K562 (cell line): ENCODE data around the gene CACNA1S. TPM values are rescaled to one million over a fixed set of nuclear protein-coding genes. Genes with fewer than 3 reads are reported as not detected.
A peak's percentile ranks its signal among the peaks of the same experiment; 100 is the strongest.

Source experiments
- ARID4B ChIP-seq: sonication (generic); formaldehyde crosslinking; IDR thresholded peaks from 2 replicates; pipeline ENCODE4 v1.8.0; 2022; ENCODE audit warnings: mild to moderate bottlenecking, missing genetic modification reagents
- ATF1 ChIP-seq, 2 experiments: fragments of 450-650 bp in 1 of 2; IDR thresholded peaks; 2 replicates each; pipeline ENCODE4 v1.6.1; 2016; ENCODE audit warnings: missing compliant biosample characterization in 1 of 2, missing genetic modification characterization in 1 of 2
- EHMT2 ChIP-seq: fragments of 450-650 bp; IDR thresholded peaks from 2 replicates; pipeline ENCODE4 v1.6.1; 2018; ENCODE audit warnings: antibody characterized with exemption
- FOXK2 ChIP-seq, 2 experiments: fragments of 450-650 bp; IDR thresholded peaks in 1 of 2; conservative IDR thresholded peaks in 1 of 2; 2 replicates each; pipeline ENCODE4 v1.6.1; 2016; ENCODE audit warnings: low read depth in 2 of 2, mild to moderate bottlenecking in 1 of 2
- GTF2E2 ChIP-seq: fragments of 200-800 bp; sonication (Bioruptor generic); IDR thresholded peaks from 2 replicates; pipeline ENCODE4 v1.6.1; 2016; ENCODE audit warnings: missing genetic modification characterization, missing compliant biosample characterization
- HDGF ChIP-seq: fragments of 450-650 bp; IDR thresholded peaks from 2 replicates; pipeline ENCODE4 v1.6.1; 2016
- KHSRP ChIP-seq: fragments of 450-650 bp; IDR thresholded peaks from 2 replicates; pipeline ENCODE4 v1.6.1; 2017
- MAFG ChIP-seq: fragments of 450-650 bp; conservative IDR thresholded peaks from 2 replicates; pipeline ENCODE4 v1.6.1; 2016; ENCODE audit warnings: missing genetic modification characterization, missing compliant biosample characterization
- MYNN ChIP-seq, 2 experiments: sonication (generic); formaldehyde crosslinking in 1 of 2; IDR thresholded peaks; 2 replicates each; pipeline versions ENCODE4 v1.5.0 to v1.6.1; 2016 to 2020; ENCODE audit warnings: antibody characterized with exemption in 1 of 2, missing genetic modification reagents in 1 of 2
- RAD21 ChIP-seq, 2 experiments: fragments of 250-450 bp in 1 of 2; fragments of 450-650 bp in 1 of 2; sonication (Bioruptor Pico) in 1 of 2; formaldehyde crosslinking in 1 of 2; IDR thresholded peaks in 1 of 2; conservative IDR thresholded peaks in 1 of 2; 2 replicates each; pipeline versions ENCODE4 v1.4.0 to v1.8.0; 2020 to 2022; ENCODE audit warnings: mild to moderate bottlenecking in 2 of 2, moderate library complexity in 1 of 2
- RBM14 ChIP-seq: fragments of 200-400 bp; formaldehyde crosslinking; IDR thresholded peaks from 2 replicates; pipeline ENCODE4 v1.6.1; 2018; ENCODE audit warnings: low read depth, mild to moderate bottlenecking, low read length, moderate library complexity, borderline replicate concordance; ENCODE audit not compliant: insufficient read depth
- SAFB ChIP-seq: fragments of 200-400 bp; formaldehyde crosslinking; IDR thresholded peaks from 2 replicates; pipeline ENCODE4 v1.6.1; 2017; ENCODE audit warnings: low read depth, low read length, borderline replicate concordance
- VEZF1 ChIP-seq: fragments of 200-800 bp; sonication (Bioruptor generic); IDR thresholded peaks from 2 replicates; pipeline ENCODE4 v1.6.1; 2017; ENCODE audit warnings: missing genetic modification characterization, missing compliant biosample characterization
- ZNF232 ChIP-seq: sonication (generic); formaldehyde crosslinking; IDR thresholded peaks from 2 replicates; pipeline ENCODE4 v1.8.0; 2022; ENCODE audit warnings: mild to moderate bottlenecking, missing genetic modification reagents
- ZNF592 ChIP-seq: fragments of 450-650 bp; IDR thresholded peaks from 2 replicates; pipeline ENCODE4 v1.6.1; 2017; ENCODE audit warnings: antibody characterized with exemption, mild to moderate bottlenecking
- ZNF668 ChIP-seq: fragments of 250-450 bp; sonication (Bioruptor Pico); IDR thresholded peaks from 2 replicates; pipeline ENCODE4 v1.8.0; 2022; ENCODE audit warnings: mild to moderate bottlenecking, inconsistent platforms
- polyA plus RNA-seq, 8 experiments: library from polyadenylated mRNA; depleted of rRNA in 4 of 8; stranded (reverse) in 5 of 8; unstranded in 3 of 8; fragments of >200 nt; fragmentation: Nextera tagmentation in 2 of 8; fragmentation: Illumina TruSeq in 1 of 8; extraction: Ambion mirVana in 2 of 8; extraction: Trizol in 1 of 8; gene quantifications; 2 replicates each; pipeline versions ENCODE4 v1.2.1 to v1.2.3, GENCODE V29; 2011 to 2014; ENCODE audit warnings: inconsistent platforms in 1 of 8, missing spikeins in 1 of 8
- total RNA-seq, 7 experiments: library from RNA; depleted of rRNA in 6 of 7; stranded (reverse); fragments of >200 nt in 6 of 7; fragmentation: Illumina TruSeq in 2 of 7; extraction: Trizol in 2 of 7; gene quantifications; 2 replicates each; pipeline versions ENCODE4 v1.2.1 to v1.2.3, GENCODE V29; 2011 to 2021; ENCODE audit warnings: low replicate concordance in 1 of 7

Gene CACNA1S
- total and polyA plus RNA-seq, 9 of the 15 experiments (the other 6 are each of a cell fraction or from before 2014, with no cell fraction given), result not detected

GRCh38 chr1:201153474-201154388, 41.5 kb upstream of the CACNA1S start (continued):
- TF ChIP-seq ZNF592, result no peak
- TF ChIP-seq ATF1 (CRISPR knock-in tag; IDR thresholded peaks at IDR 0.05), result no peak
- no peak for TF ChIP-seq ATF1 (tag; IDR thresholded peaks at IDR 0.05)
- TF ChIP-seq KHSRP, result no peak
- TF ChIP-seq ARID4B (CRISPR knock-in tag), result no peak
- TF ChIP-seq ZNF668, result no peak
- TF ChIP-seq GTF2E2 (tag), result no peak
- peak; percentile 66 for TF ChIP-seq MYNN (IDR thresholded peaks at IDR 0.05)
- TF ChIP-seq MYNN (CRISPR knock-in tag; IDR thresholded peaks at IDR 0.05), result no peak
- no peak for TF ChIP-seq FOXK2 (conservative IDR thresholded peaks at IDR 0.05 in 1 of 2, IDR thresholded peaks at IDR 0.05 in 1 of 2; ENCODE audit: low read depth in 2 of 2)
- no peak; a peak in 1 of 4 replicates for TF ChIP-seq RAD21 (CRISPR knock-in tag; conservative IDR thresholded peaks at IDR 0.05 in 1 of 2, IDR thresholded peaks at IDR 0.05 in 1 of 2)
- TF ChIP-seq EHMT2, result no peak
- TF ChIP-seq MAFG (tag), result no peak
- no peak for TF ChIP-seq SAFB
- TF ChIP-seq RBM14, result no peak
- TF ChIP-seq ZNF232 (CRISPR knock-in tag), result no peak
- peak; percentile 34; the same call in 1 of the 2 replicates for TF ChIP-seq HDGF
- TF ChIP-seq VEZF1 (CRISPR knock-in tag), result peak; percentile 48
